GM12878 (cell line): Measurements from ENCODE around the gene GFAP. TPM values are rescaled to one million over a fixed set of nuclear protein-coding genes. Genes with fewer than 3 reads are reported as not detected.
A peak's percentile ranks its signal among the peaks of the same experiment; 100 is the strongest.

Experiments
- BHLHE40 ChIP-seq, 2 experiments: fragments of 450-650 bp in 1 of 2; IDR thresholded peaks; 2 replicates each; pipeline ENCODE4 v1.6.1; 2011 to 2017; ENCODE audit warnings: low read depth in 2 of 2, borderline replicate concordance in 1 of 2, improper control_type of control experiment in 1 of 2, low read length in 1 of 2, mild to moderate bottlenecking in 1 of 2
- CHD1 ChIP-seq: IDR thresholded peaks from 2 replicates; pipeline ENCODE4 v1.6.1; 2012; ENCODE audit warnings: low read depth, low read length, improper control_type of control experiment
- CTCF ChIP-seq, 3 experiments: IDR thresholded peaks in 2 of 3; conservative IDR thresholded peaks in 1 of 3; 2 replicates each; pipeline ENCODE4 v1.5.1; 2011; ENCODE audit warnings: low read depth in 3 of 3, low read length in 3 of 3, mild to moderate bottlenecking in 3 of 3, control low read depth in 2 of 3, moderate library complexity in 2 of 3, inconsistent platforms in 1 of 3, mixed read lengths in 1 of 3; ENCODE audit not compliant: control insufficient read depth in 2 of 3, insufficient read depth in 1 of 3; ENCODE audit errors: extremely low read depth in 1 of 3
- LARP7 ChIP-seq: fragments of 450-650 bp; IDR thresholded peaks from 2 replicates; pipeline ENCODE4 v1.6.1; 2017; ENCODE audit warnings: mild to moderate bottlenecking
- MLLT1 ChIP-seq: fragments of 450-650 bp; IDR thresholded peaks from 2 replicates; pipeline ENCODE4 v1.6.1; 2016; ENCODE audit warnings: mild to moderate bottlenecking
- NR2F1 ChIP-seq: fragments of 450-650 bp; conservative IDR thresholded peaks from 2 replicates; pipeline ENCODE4 v1.6.1; 2017; ENCODE audit warnings: mild to moderate bottlenecking
- PAX5 ChIP-seq: IDR thresholded peaks from 2 replicates; pipeline ENCODE4 v1.6.1; 2011; ENCODE audit warnings: low read depth, low read length, borderline replicate concordance
- POU2F2 ChIP-seq: IDR thresholded peaks from 3 replicates; pipeline ENCODE4 v1.6.1; 2011; ENCODE audit warnings: low read depth, mild to moderate bottlenecking, low read length, borderline replicate concordance
- USF1 ChIP-seq: IDR thresholded peaks from 2 replicates; pipeline ENCODE4 v1.6.1; 2011; ENCODE audit warnings: borderline replicate concordance, low read depth, mild to moderate bottlenecking, moderate library complexity, mixed read lengths, low read length; ENCODE audit not compliant: insufficient read depth; ENCODE audit errors: extremely low read length
- ZBTB33 ChIP-seq: fragments of 450-650 bp; IDR thresholded peaks from 2 replicates; pipeline ENCODE4 v1.6.1; 2017; ENCODE audit warnings: mild to moderate bottlenecking
- polyA plus RNA-seq, 11 experiments: library from polyadenylated mRNA; depleted of rRNA in 4 of 11; unstranded in 6 of 11; stranded (reverse) in 5 of 11; fragments of >200 nt; fragmentation: Nextera tagmentation in 4 of 11; fragmentation: Illumina TruSeq in 1 of 11; extraction: Ambion mirVana in 4 of 11; extraction: Trizol in 1 of 11; gene quantifications; 1 replicate in 1 of 11; 2 replicates in 10 of 11; pipeline versions ENCODE4 v1.2.1 to v1.2.3, GENCODE V29; 2011 to 2016; ENCODE audit warnings: inconsistent platforms in 2 of 11, missing spikeins in 2 of 11, low read depth in 1 of 11
- total RNA-seq, 4 experiments: library from RNA; depleted of rRNA in 3 of 4; stranded (reverse); fragments of >200 nt in 3 of 4; fragmentation: Illumina TruSeq in 1 of 4; extraction: Trizol in 1 of 4; gene quantifications; 2 replicates each; pipeline versions ENCODE4 v1.2.1 to v1.2.3, GENCODE V29; 2013 to 2021

GFAP gene
- total and polyA plus RNA-seq, 10 of the 15 experiments (the other 5 are each of a cell fraction or from before 2014, with no cell fraction given) = 0.04 to 0.25 TPM; not detected in 8

- TF ChIP-seq ZBTB33 (no peak), PAX5 (peak; percentile 35; the same call in 1 of the 2 replicates), LARP7 (no peak), BHLHE40 (IDR thresholded peaks at IDR 0.05; ENCODE audit: borderline replicate concordance in 1 of 2, low read depth in 2 of 2, low read length in 1 of 2) (peak; percentile 23 to 53; a peak in 1 of 4 replicates), POU2F2 (peak; percentile 65; the same call in 2 of the 3 replicates), CHD1 (no peak), NR2F1 (0 out of 2 replicates have a peak, but pooled peaks have one; percentile 35), CTCF (IDR thresholded peaks at IDR 0.05 in 2 of 3, conservative IDR thresholded peaks at IDR 0.05 in 1 of 3; ENCODE audit: control insufficient read depth in 2 of 3, extremely low read depth in 1 of 3, insufficient read depth in 1 of 3, low read depth in 3 of 3, low read length in 3 of 3) (peak; percentile 83 to 98 (median 88); a peak in 5 of 6 replicates), MLLT1 (no peak), USF1 (no peak)
These were observed 4.7 kb upstream of the GFAP start (continued) for GRCh38 chr17:44919885-44920564.
